Mesothelial cell of epicardium (in vitro differentiated cells): ENCODE data around the gene USP35. TPM values are rescaled to one million over a fixed set of nuclear protein-coding genes. Genes with fewer than 3 reads are reported as not detected.

Experiments used
- DNase-seq, 2 experiments: peaks; one replicate each; pipeline ENCODE4 v3.0.0; 2021; ENCODE audit warnings: low spot score in 2 of 2; ENCODE audit not compliant: unreplicated experiment in 2 of 2
- H3K27ac Mint-ChIP-seq: 2 replicates; pipeline ENCODE4 v1.8.0; 2021; ENCODE audit warnings: mixed read lengths
- H3K27me3 Mint-ChIP-seq: 2 replicates; pipeline ENCODE4 v1.8.0; 2021; ENCODE audit warnings: low read depth, mixed read lengths
- H3K36me3 Mint-ChIP-seq: 2 replicates; pipeline ENCODE4 v1.8.0; 2021; ENCODE audit warnings: mixed read lengths
- H3K4me1 Mint-ChIP-seq: 2 replicates; pipeline ENCODE4 v1.8.0; 2021; ENCODE audit warnings: mixed read lengths
- H3K4me3 Mint-ChIP-seq: 2 replicates; pipeline ENCODE4 v1.8.0; 2021; ENCODE audit warnings: mild to moderate bottlenecking, moderate library complexity, mixed read lengths
- H3K9me3 Mint-ChIP-seq: 2 replicates; pipeline ENCODE4 v1.8.0; 2021; ENCODE audit warnings: mixed read lengths
- CTCF ChIP-seq: fragments of 200-600 bp; sonication (generic); IDR thresholded peaks from one replicate; pipeline ENCODE4 v1.5.0; 2021; ENCODE audit warnings: antibody characterized with exemption; ENCODE audit not compliant: unreplicated experiment
- total RNA-seq: library from RNA; stranded (reverse); gene quantifications from 3 replicates; pipeline ENCODE4 v1.2.1, GENCODE V29; 2021

USP35 gene
- total RNA-seq, 1 donor from 2014 or later: 12.3 TPM

- Mint-ChIP-seq H3K9me3 (peaks cover 14% of the 10 kb centered on the region), H3K27ac (no peak overlapping the region), H3K27me3 (no peaks in the 10 kb centered on the region), H3K4me3 (no peak overlapping the region), H3K36me3 (peaks cover 42% of the 10 kb centered on the region), H3K4me1 (peaks cover 16% of the 10 kb centered on the region)
- no peak for TF ChIP-seq CTCF
- no peak for DNase-seq
These were observed 60.2 kb downstream of the USP35 start for GRCh38 chr11:78248903-78249302.

GRCh38 chr11:78250099-78250498, 61.4 kb downstream of the USP35 start:
- no peak overlapping the region for H3K27ac Mint-ChIP-seq
- TF ChIP-seq CTCF: no peak

GRCh38 chr11:78251083-78251775, 62.5 kb downstream of the USP35 start:
- peak overlapping the region; percentile 1 for H3K27ac Mint-ChIP-seq
- peaks cover 25% of the 10 kb centered on the region for H3K36me3 Mint-ChIP-seq
- TF ChIP-seq CTCF: no peak
- peaks cover 7% of the 10 kb centered on the region for H3K9me3 Mint-ChIP-seq
- no peak overlapping the region for H3K4me3 Mint-ChIP-seq
- H3K4me1 Mint-ChIP-seq: peaks cover 7% of the 10 kb centered on the region
- H3K27me3 Mint-ChIP-seq: no peaks in the 10 kb centered on the region
- no peak for DNase-seq

More at GRCh38 chr11:78250099-78250498, 61.4 kb downstream of the USP35 start:
- Mint-ChIP-seq H3K4me1 (peaks cover 7% of the 10 kb centered on the region), H3K27me3 (no peaks in the 10 kb centered on the region), H3K4me3 (no peak overlapping the region), H3K9me3 (peaks cover 9% of the 10 kb centered on the region), H3K36me3 (peaks cover 32% of the 10 kb centered on the region)
- DNase-seq: no peak

DNA sequence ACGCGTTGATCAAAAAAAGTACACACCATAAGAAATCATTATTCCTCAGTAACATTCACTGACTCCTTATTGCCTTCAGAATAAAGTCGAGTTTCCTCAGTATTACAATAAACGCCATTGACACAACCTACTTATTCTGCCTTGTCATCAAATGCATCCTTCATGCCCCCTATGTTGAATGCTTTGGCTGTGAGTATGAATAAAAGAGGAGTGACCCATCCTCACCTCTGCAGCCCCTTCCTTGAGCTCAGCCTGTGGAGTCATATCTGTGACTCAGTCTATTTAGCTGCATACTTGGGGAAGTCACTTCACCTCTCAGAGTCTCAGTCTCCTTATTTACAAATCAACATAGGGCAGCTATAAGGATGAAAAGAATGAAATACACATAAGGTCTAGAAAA, 65.1 kb downstream of the USP35 start:
- no peak overlapping the region for H3K4me3 Mint-ChIP-seq
- no peak for DNase-seq
- H3K27ac Mint-ChIP-seq: no peak overlapping the region
- H3K27me3 Mint-ChIP-seq: no peaks in the 10 kb centered on the region
- TF ChIP-seq CTCF: no peak
- H3K9me3 Mint-ChIP-seq: no peaks in the 10 kb centered on the region
- H3K4me1 Mint-ChIP-seq: peaks cover 12% of the 10 kb centered on the region
- H3K36me3 Mint-ChIP-seq: peaks cover 9% of the 10 kb centered on the region

DNA sequence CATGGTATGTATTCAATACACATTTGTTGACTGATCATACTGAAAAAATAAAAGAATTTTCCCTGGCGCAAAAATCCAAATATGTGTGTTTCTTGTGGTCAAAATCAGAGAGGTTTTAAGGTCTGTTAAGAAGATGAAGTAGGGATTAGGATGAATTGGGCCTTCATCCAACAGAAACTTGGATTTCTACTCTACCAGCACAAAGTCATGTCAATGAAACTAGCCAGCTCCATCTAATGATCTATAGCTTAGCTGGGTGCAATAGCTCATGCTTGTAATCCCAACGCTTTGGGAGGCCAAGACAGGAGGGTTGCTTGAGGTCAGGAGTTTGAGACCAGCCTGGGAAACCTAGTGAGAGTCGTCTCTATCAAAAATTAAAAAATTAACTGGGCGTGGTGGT, 65.5 kb downstream of the USP35 start:
- H3K27me3 Mint-ChIP-seq: no peaks in the 10 kb centered on the region
- H3K9me3 Mint-ChIP-seq: no peaks in the 10 kb centered on the region
- H3K36me3 Mint-ChIP-seq: peaks cover 8% of the 10 kb centered on the region
- H3K4me1 Mint-ChIP-seq: peaks cover 16% of the 10 kb centered on the region
- H3K27ac Mint-ChIP-seq: no peak overlapping the region
- no peak for TF ChIP-seq CTCF
- no peak for DNase-seq
- no peak overlapping the region for H3K4me3 Mint-ChIP-seq
